Neural cell (in vitro differentiated cells): ENCODE results near the gene OR52E8. TPM values are rescaled to one million over a fixed set of nuclear protein-coding genes. Genes with fewer than 3 reads are reported as not detected.
A peak's percentile ranks its signal among the peaks of the same experiment; 100 is the strongest.

Experiments
- H2AFZ ChIP-seq: fragments of 200-600, 300-800 bp; sonication (generic), shearing (Covaris generic); 2 replicates; pipeline ENCODE4 v1.6.0; 2014; ENCODE audit warnings: low read depth, mild to moderate bottlenecking, antibody characterized with exemption, low read length, moderate library complexity
- H3F3A ChIP-seq: fragments of 200-600 bp; shearing (Covaris generic); 2 replicates; pipeline ENCODE4 v1.6.1; 2016; ENCODE audit warnings: mild to moderate bottlenecking, moderate library complexity, mixed read lengths, antibody characterized with exemption, low read length; ENCODE audit not compliant: insufficient read depth, poor library complexity, severe bottlenecking
- H3K27ac ChIP-seq: fragments of 200-600, 300-800 bp; sonication (generic), shearing (Covaris generic); 2 replicates; pipeline ENCODE4 v1.5.1; 2014; ENCODE audit warnings: mild to moderate bottlenecking, low read length, moderate library complexity
- H3K27me3 ChIP-seq: fragments of 300-800, 200-600 bp; sonication (generic), shearing (Covaris generic); 2 replicates; pipeline ENCODE4 v1.6.0; 2014; ENCODE audit warnings: mild to moderate bottlenecking, low read depth, low read length, moderate library complexity; ENCODE audit not compliant: insufficient read depth
- H3K36me3 ChIP-seq: fragments of 300-800, 200-600 bp; sonication (generic), shearing (Covaris generic); 2 replicates; pipeline ENCODE4 v1.5.1; 2014; ENCODE audit warnings: mild to moderate bottlenecking, antibody characterized with exemption, low read length, moderate library complexity; ENCODE audit not compliant: insufficient read depth
- H3K4me2 ChIP-seq: fragments of 300-800, 200-600 bp; sonication (generic), shearing (Covaris generic); 2 replicates; pipeline ENCODE4 v1.6.0; 2014; ENCODE audit warnings: mild to moderate bottlenecking, low read length
- H3K4me3 ChIP-seq: fragments of 300-800, 200-600 bp; sonication (generic), shearing (Covaris generic); 2 replicates; pipeline ENCODE4 v1.5.1; 2014; ENCODE audit warnings: mild to moderate bottlenecking, low read length, moderate library complexity
- H3K79me2 ChIP-seq: fragments of 200-600 bp; shearing (Covaris generic); replicated peaks from 2 replicates; pipeline ENCODE4 v1.6.0; 2014; ENCODE audit warnings: mild to moderate bottlenecking, low read length, moderate library complexity; ENCODE audit not compliant: insufficient read depth
- H3K9ac ChIP-seq: fragments of 300-800, 200-600 bp; sonication (generic), shearing (Covaris generic); 2 replicates; pipeline ENCODE4 v1.6.1; 2016; ENCODE audit warnings: mild to moderate bottlenecking, low read length, mixed read lengths
- H3K9me2 ChIP-seq: fragments of 200-600 bp; shearing (Covaris generic); 2 replicates; pipeline ENCODE4 v1.6.1; 2016; ENCODE audit warnings: mild to moderate bottlenecking, low read length, mixed read lengths; ENCODE audit not compliant: insufficient read depth
- H3K9me3 ChIP-seq: fragments of 200-600, 300-800 bp; sonication (generic), shearing (Covaris generic); 2 replicates; pipeline ENCODE4 v1.6.1; 2016; ENCODE audit warnings: mild to moderate bottlenecking, mixed run types, low read length, moderate library complexity, mixed read lengths
- H4K20me1 ChIP-seq: fragments of 200-600 bp; shearing (Covaris generic); 2 replicates; pipeline ENCODE4 v1.6.1; 2016; ENCODE audit warnings: mild to moderate bottlenecking, mixed run types; ENCODE audit not compliant: insufficient read depth
- EP300 ChIP-seq: fragments of 450-650 bp; conservative IDR thresholded peaks from 2 replicates; pipeline ENCODE4 v1.6.1; 2014; ENCODE audit warnings: antibody characterized with exemption, mild to moderate bottlenecking, moderate library complexity; ENCODE audit not compliant: poor library complexity, severe bottlenecking
- EZH2 ChIP-seq: fragments of 200-600, 300-800 bp; shearing (Covaris generic), sonication (generic); IDR thresholded peaks from 2 replicates; pipeline ENCODE4 v1.6.1; 2014; ENCODE audit warnings: antibody characterized with exemption, low read length, borderline replicate concordance, mild to moderate bottlenecking; ENCODE audit not compliant: insufficient read depth, poor library complexity, severe bottlenecking
- MXI1 ChIP-seq: fragments of 450-650 bp; conservative IDR thresholded peaks from 2 replicates; pipeline ENCODE4 v1.6.1; 2014; ENCODE audit warnings: antibody characterized with exemption, mild to moderate bottlenecking; ENCODE audit not compliant: poor library complexity, severe bottlenecking
- POLR2AphosphoS5 ChIP-seq: IDR thresholded peaks from 2 replicates; pipeline ENCODE4 v1.6.1; 2012
- RAD21 ChIP-seq: fragments of 450-650 bp; conservative IDR thresholded peaks from 2 replicates; pipeline ENCODE4 v1.6.1; 2014; ENCODE audit warnings: antibody characterized with exemption, mild to moderate bottlenecking, moderate library complexity
- SMC3 ChIP-seq: fragments of 450-650 bp; conservative IDR thresholded peaks from 2 replicates; pipeline ENCODE4 v1.6.1; 2014; ENCODE audit warnings: antibody characterized with exemption, mild to moderate bottlenecking, moderate library complexity; ENCODE audit not compliant: poor library complexity
- TAF1 ChIP-seq: IDR thresholded peaks from 2 replicates; pipeline ENCODE4 v1.6.1; 2012; ENCODE audit warnings: low read depth
- polyA plus RNA-seq: library from polyadenylated mRNA; depleted of rRNA; stranded (reverse); fragments of >200 nt; gene quantifications from 2 replicates; pipeline ENCODE4 v1.2.3, GENCODE V29; 2014
- TF ChIP-seq, protein P1 (sequence below): fragments of 450-650 bp; IDR thresholded peaks from 2 replicates; pipeline ENCODE4 v1.5.1; 2014; ENCODE audit warnings: antibody characterized with exemption, mild to moderate bottlenecking, moderate library complexity; ENCODE audit not compliant: poor library complexity, severe bottlenecking
- TF ChIP-seq, protein P2 (sequence below): IDR thresholded peaks from 2 replicates; pipeline ENCODE4 v1.6.1; 2012; ENCODE audit warnings: borderline replicate concordance

Gene OR52E8
- polyA plus RNA-seq, 1 donor from 2014 or later, result not detected

DNA sequence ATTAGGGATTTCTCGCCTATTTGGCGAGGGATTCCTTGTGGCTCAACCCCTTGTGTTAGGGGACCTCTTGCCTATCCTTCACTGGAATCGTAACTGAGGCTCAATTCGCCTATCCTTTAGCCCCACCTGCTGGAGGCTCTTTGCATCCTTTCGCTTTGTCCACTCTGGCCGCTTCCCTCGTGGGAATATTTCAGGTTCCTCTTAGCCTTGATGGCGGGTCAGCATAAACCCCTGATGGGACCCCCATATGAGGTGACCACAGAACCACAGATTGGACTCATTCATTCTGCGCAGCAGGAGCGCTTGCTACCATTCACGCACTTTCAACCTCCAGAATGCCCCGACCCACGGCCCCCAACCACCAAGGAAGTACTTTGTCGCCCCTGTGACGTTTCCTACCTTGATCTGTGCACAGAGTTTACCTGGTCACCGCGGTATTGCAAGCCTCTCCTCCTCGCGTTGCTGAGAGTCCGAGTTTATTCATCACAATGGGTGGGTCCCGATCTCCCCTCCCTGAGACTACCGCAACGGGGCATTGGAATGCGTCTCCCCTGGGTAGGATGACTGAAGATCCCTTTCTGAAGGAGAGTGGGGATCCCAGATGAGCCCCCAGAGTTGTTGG is 48.9 kb downstream of the OR52E8 start, which contains the start of gene OR52N2:
OR52N2 (plus strand) TSS at position 425 of the 622 bp plus-strand sequence. CDS start 11,412 bp downstream, outside the sequence.
- Histone ChIP-seq H4K20me1 (no peaks in the 10 kb centered on the region), H3K4me2 (peak within 1 kb of the TSS; percentile 36), H3K9me3 (no peaks in the 10 kb centered on the region), H3K4me3 (peak within 1 kb of the TSS; percentile 61), H3K79me2 (no peaks in the 10 kb centered on the region), H3K9me2 (no peaks in the 10 kb centered on the region), H2AFZ (peak within 1 kb of the TSS; percentile 29), H3K36me3 (no peaks in the 10 kb centered on the region), H3K27me3 (no peaks in the 10 kb centered on the region), H3F3A (no peaks in the 10 kb centered on the region), H3K27ac (no peak within 1 kb of the TSS), H3K9ac (peak within 1 kb of the TSS; percentile 22)
- no peak for TF ChIP-seq POLR2AphosphoS5
- TF ChIP-seq EP300, result no peak
- TF ChIP-seq, protein P1, sequence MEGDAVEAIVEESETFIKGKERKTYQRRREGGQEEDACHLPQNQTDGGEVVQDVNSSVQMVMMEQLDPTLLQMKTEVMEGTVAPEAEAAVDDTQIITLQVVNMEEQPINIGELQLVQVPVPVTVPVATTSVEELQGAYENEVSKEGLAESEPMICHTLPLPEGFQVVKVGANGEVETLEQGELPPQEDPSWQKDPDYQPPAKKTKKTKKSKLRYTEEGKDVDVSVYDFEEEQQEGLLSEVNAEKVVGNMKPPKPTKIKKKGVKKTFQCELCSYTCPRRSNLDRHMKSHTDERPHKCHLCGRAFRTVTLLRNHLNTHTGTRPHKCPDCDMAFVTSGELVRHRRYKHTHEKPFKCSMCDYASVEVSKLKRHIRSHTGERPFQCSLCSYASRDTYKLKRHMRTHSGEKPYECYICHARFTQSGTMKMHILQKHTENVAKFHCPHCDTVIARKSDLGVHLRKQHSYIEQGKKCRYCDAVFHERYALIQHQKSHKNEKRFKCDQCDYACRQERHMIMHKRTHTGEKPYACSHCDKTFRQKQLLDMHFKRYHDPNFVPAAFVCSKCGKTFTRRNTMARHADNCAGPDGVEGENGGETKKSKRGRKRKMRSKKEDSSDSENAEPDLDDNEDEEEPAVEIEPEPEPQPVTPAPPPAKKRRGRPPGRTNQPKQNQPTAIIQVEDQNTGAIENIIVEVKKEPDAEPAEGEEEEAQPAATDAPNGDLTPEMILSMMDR, result peak; percentile 86
- no peak for TF ChIP-seq EZH2
- TF ChIP-seq, protein P2, sequence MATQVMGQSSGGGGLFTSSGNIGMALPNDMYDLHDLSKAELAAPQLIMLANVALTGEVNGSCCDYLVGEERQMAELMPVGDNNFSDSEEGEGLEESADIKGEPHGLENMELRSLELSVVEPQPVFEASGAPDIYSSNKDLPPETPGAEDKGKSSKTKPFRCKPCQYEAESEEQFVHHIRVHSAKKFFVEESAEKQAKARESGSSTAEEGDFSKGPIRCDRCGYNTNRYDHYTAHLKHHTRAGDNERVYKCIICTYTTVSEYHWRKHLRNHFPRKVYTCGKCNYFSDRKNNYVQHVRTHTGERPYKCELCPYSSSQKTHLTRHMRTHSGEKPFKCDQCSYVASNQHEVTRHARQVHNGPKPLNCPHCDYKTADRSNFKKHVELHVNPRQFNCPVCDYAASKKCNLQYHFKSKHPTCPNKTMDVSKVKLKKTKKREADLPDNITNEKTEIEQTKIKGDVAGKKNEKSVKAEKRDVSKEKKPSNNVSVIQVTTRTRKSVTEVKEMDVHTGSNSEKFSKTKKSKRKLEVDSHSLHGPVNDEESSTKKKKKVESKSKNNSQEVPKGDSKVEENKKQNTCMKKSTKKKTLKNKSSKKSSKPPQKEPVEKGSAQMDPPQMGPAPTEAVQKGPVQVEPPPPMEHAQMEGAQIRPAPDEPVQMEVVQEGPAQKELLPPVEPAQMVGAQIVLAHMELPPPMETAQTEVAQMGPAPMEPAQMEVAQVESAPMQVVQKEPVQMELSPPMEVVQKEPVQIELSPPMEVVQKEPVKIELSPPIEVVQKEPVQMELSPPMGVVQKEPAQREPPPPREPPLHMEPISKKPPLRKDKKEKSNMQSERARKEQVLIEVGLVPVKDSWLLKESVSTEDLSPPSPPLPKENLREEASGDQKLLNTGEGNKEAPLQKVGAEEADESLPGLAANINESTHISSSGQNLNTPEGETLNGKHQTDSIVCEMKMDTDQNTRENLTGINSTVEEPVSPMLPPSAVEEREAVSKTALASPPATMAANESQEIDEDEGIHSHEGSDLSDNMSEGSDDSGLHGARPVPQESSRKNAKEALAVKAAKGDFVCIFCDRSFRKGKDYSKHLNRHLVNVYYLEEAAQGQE, result no peak
- TF ChIP-seq TAF1, result no peak
- peak; percentile 88 for TF ChIP-seq RAD21
- TF ChIP-seq MXI1, result no peak
- TF ChIP-seq SMC3, result peak; percentile 86

DNA sequence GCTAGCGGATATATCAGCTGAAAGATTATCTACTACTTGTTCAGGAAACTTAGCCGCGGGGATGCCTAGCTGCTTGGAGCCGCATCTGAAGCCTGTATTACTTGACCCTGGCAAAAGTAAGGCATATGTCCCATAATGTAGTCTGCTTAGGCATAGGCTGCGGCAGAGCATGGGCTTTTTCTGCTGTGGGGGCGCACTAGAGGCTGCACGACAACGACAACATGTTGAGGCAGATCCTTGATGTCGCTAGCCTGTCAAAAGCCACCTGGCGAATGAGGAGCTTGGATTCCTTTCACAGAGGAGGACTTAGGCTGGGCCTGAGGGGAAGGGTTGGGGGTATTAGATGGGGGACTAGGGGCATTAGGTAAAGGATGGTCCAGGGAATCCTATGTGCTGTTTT is 49.9 kb downstream of the OR52E8 start:
- H3F3A ChIP-seq, result no peaks in the 10 kb centered on the region
- H3K4me3 ChIP-seq, result no peak overlapping the region
- no peaks in the 10 kb centered on the region for H3K79me2 ChIP-seq
- no peak overlapping the region for H3K4me2 ChIP-seq
- no peak overlapping the region for H3K27ac ChIP-seq
- TF ChIP-seq POLR2AphosphoS5, result no peak
- no peak for TF ChIP-seq RAD21
- TF ChIP-seq SMC3, result no peak
- TF ChIP-seq, protein P2, result no peak
- TF ChIP-seq, protein P1, result no peak
- no peak for TF ChIP-seq MXI1
- TF ChIP-seq EZH2, result no peak
- TF ChIP-seq TAF1, result no peak
- H4K20me1 ChIP-seq, result no peaks in the 10 kb centered on the region
- no peaks in the 10 kb centered on the region for H3K9me3 ChIP-seq
- H3K36me3 ChIP-seq, result no peaks in the 10 kb centered on the region
- no peaks in the 10 kb centered on the region for H3K27me3 ChIP-seq
- no peak overlapping the region for H2AFZ ChIP-seq
- no peak overlapping the region for H3K9ac ChIP-seq
- H3K9me2 ChIP-seq, result no peaks in the 10 kb centered on the region
